A549 treated with AZD2906 at 1 μM for 4 hours (cell line): ENCODE data around the gene PCDHAC1. TPM values are rescaled to one million over a fixed set of nuclear protein-coding genes. Genes with fewer than 3 reads are reported as not detected.

Experiments
- total RNA-seq: library from RNA; stranded (reverse); fragments of 200-300 nt; extraction: Qiagen RNA extraction; gene quantifications from 5 replicates; pipeline ENCODE4 v1.2.3, GENCODE V29; 2022

The PCDHAC1 gene
- total RNA-seq, result 1.7 to 2.2 TPM (median 1.9 TPM) in 5 replicates

GRCh38 chr5:140925806-140926442 lies at the start of gene PCDHAC1:
TSS of gene PCDHAC1 (plus strand) at chr5:140926299. CDS start at chr5:140926893, 594 bp downstream.

GRCh38 chr5:140881889-140882590 lies 44.1 kb upstream of the PCDHAC1 start, which contains the start of gene PCDHA13:
TSS of gene PCDHA13 (plus strand) at chr5:140882124. CDS start at chr5:140882269, 145 bp downstream.

GRCh38 chr5:140966293-140967225 lies 40.5 kb downstream of the PCDHAC1 start, which contains the start of gene PCDHAC2:
TSS of gene PCDHAC2 (plus strand) at chr5:140966476. CDS start at chr5:140966767, 291 bp downstream.

Other genes starting within 250 kb of the PCDHAC1 start
- 71.6 to 81.2 TPM (median 75.8 TPM) in 5 replicates for gene HARS1, start 234.9 kb upstream of the PCDHAC1 start, total RNA-seq
- 34.5 to 42.0 TPM (median 36.8 TPM) in 5 replicates for gene HARS2, start 234.8 kb upstream of the PCDHAC1 start, total RNA-seq
- gene ZMAT2, start 225.9 kb upstream of the PCDHAC1 start, total RNA-seq, result 77.3 to 107 TPM (median 81.6 TPM) in 5 replicates
- 0.14 to 0.26 TPM (median 0.22 TPM) in 5 replicates for gene PCDHA1, start 140.2 kb upstream of the PCDHAC1 start, total RNA-seq
- gene PCDHA2, start 131.4 kb upstream of the PCDHAC1 start, total RNA-seq, result 0.02 to 0.09 TPM (median 0.06 TPM) in 5 replicates
- 0.82 to 1.0 TPM (median 0.93 TPM) in 5 replicates for gene PCDHA3, start 125.2 kb upstream of the PCDHAC1 start, total RNA-seq
- 1.5 to 2.0 TPM (median 1.8 TPM) in 5 replicates for gene PCDHA4, start 119.2 kb upstream of the PCDHAC1 start, total RNA-seq
- 0.60 to 0.89 TPM (median 0.70 TPM) in 5 replicates for gene PCDHA5, start 104.7 kb upstream of the PCDHAC1 start, total RNA-seq
- 0.03 to 0.07 TPM (median 0.07 TPM) in 5 replicates for gene PCDHA6, start 98.3 kb upstream of the PCDHAC1 start, total RNA-seq
- gene PCDHA7, start 92.0 kb upstream of the PCDHAC1 start, total RNA-seq, result 0.06 to 0.12 TPM (median 0.08 TPM) in 5 replicates
- 0.02 to 0.09 TPM (median 0.07 TPM) in 5 replicates for gene PCDHA8, start 85.1 kb upstream of the PCDHAC1 start, total RNA-seq
- gene PCDHA9, start 77.9 kb upstream of the PCDHAC1 start, total RNA-seq, result 0.01 TPM in 2 of 5 replicates, not detected in the others
- gene PCDHA10, start 70.4 kb upstream of the PCDHAC1 start, total RNA-seq, result 0.01 to 0.02 TPM (median 0.01 TPM) in 3 of 5 replicates, not detected in the others
- 0.04 to 0.24 TPM (median 0.08 TPM) in 5 replicates for gene PCDHA11, start 57.3 kb upstream of the PCDHAC1 start, total RNA-seq
- 3.0 to 3.2 TPM (median 3.1 TPM) in 5 replicates for gene PCDHA12, start 51.0 kb upstream of the PCDHAC1 start, total RNA-seq
- gene PCDHA13, start 44.2 kb upstream of the PCDHAC1 start, total RNA-seq, result 0.03 to 0.06 TPM (median 0.05 TPM) in 5 replicates
- gene PCDHAC2, start 40.2 kb downstream of the PCDHAC1 start, total RNA-seq, result 3.2 to 5.7 TPM (median 3.6 TPM) in 5 replicates
- gene PCDHB1, start 125.1 kb downstream of the PCDHAC1 start, total RNA-seq, result not detected in 5 replicates
- gene PCDHB2, start 168.3 kb downstream of the PCDHAC1 start, total RNA-seq, result 2.6 to 5.2 TPM (median 3.4 TPM) in 5 replicates
- gene PCDHB3, start 174.2 kb downstream of the PCDHAC1 start, total RNA-seq, result 0.02 to 0.03 TPM (median 0.02 TPM) in 3 of 5 replicates, not detected in the others
- gene PCDHB4, start 195.5 kb downstream of the PCDHAC1 start, total RNA-seq, result 0.03 to 0.12 TPM (median 0.06 TPM) in 5 replicates
- 1.3 to 1.7 TPM (median 1.4 TPM) in 5 replicates for gene PCDHB5, start 208.9 kb downstream of the PCDHAC1 start, total RNA-seq
- 0.84 to 1.1 TPM (median 0.90 TPM) in 5 replicates for gene PCDHB6, start 223.8 kb downstream of the PCDHAC1 start, total RNA-seq
- gene PCDHB7, start 246.3 kb downstream of the PCDHAC1 start, total RNA-seq, result 0.01 to 0.03 TPM (median 0.02 TPM) in 3 of 5 replicates, not detected in the others